GM04503 (cell line): ENCODE measurements around the gene ALB.
"Not testable (repeated sequence)": the region's sequence is repeated elsewhere in the genome, so short reads cannot be mapped to it uniquely, and the experiment has no call there.

Source experiments
- DNase-seq: peaks from one replicate; pipeline ENCODE4 v3.0.0-alpha.2; 2012; ENCODE audit warnings: low read depth

ALB gene

GRCh38 chr4:73404042-73404441 lies at the start of gene ALB:
TSS of gene ALB (plus strand) at chr4:73404287. CDS start at chr4:73404328, 41 bp downstream.
- DNase-seq, result no peak

- DNase-seq, result not testable (repeated sequence)
Measured at GRCh38 chr4:73357174-73357573, 46.9 kb upstream of the ALB start.

GRCh38 chr4:73369506-73370199 lies 34.4 kb upstream of the ALB start:
- not testable (repeated sequence) for DNase-seq

DNA sequence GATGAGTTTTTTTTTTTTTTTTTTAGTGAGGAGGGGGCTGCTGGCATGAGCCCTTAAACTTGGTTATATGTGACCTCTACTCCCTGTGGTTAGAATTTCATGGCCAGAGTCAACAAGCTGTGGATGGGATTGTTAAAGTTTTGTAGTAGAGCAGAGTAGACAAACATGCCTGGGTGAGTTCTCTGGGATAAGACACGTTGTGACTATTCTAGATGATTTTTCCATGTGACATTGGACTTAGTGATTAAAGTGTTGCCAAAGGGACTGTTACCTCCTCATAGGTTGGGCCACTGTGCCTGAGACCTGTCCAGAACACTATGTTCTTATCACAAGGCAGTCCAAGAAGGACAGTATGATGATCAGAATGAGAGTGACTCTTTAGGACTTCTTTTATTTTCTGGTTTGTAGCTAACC lies 28.8 kb upstream of the ALB start:
- no peak for DNase-seq

GRCh38 chr4:73376251-73376650 lies 27.8 kb upstream of the ALB start:
- DNase-seq, result no peak

- no peak for DNase-seq
Measured at GRCh38 chr4:73376976-73377375, 27.1 kb upstream of the ALB start.

- DNase-seq, result no peak
Measured at GRCh38 chr4:73378887-73379286, 25.2 kb upstream of the ALB start.

DNA sequence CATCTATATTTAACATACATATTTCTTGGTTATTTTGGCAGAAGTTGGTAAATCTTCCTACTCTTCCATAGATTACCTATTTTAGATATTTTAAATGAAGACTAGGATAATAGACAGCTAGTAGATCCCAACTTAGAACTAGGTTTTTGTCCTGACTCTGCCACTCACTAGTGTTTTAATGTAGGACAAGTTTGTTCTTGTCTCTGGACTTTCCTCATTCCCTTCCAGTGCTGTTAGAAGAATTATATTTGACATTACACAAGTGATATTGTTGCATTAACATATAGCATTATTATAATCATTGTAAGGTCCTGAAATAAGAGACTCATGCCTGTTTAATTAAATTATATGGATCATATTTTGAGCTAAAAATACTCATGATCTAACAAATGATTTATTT lies 24.1 kb upstream of the ALB start:
- no peak for DNase-seq

GRCh38 chr4:73381214-73381613 lies 22.9 kb upstream of the ALB start:
- DNase-seq, result no peak

DNA sequence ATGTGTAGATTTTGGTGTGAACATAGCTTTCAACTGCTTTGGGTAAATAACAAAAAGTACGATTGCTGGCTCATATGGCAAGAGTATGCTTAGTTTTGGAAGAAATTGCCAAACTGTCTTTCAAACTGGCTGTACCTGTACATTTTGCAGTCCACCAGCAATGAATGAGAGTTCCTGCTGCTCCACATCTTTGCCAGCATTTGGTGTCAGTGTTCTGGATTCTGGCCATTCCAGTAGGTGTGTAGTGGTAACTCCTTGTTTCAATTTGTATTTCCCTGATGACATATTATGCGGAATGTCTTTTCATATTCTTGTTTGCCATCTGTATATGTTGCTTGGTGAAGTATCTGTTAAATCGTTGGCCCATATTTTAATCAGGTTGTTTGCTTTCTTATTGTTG lies 20.6 kb upstream of the ALB start:
- DNase-seq, result no peak

- no peak for DNase-seq
Measured at GRCh38 chr4:73387552-73387951, 16.5 kb upstream of the ALB start.

- no peak for DNase-seq
Measured at GRCh38 chr4:73388887-73389286, 15.2 kb upstream of the ALB start.

DNA sequence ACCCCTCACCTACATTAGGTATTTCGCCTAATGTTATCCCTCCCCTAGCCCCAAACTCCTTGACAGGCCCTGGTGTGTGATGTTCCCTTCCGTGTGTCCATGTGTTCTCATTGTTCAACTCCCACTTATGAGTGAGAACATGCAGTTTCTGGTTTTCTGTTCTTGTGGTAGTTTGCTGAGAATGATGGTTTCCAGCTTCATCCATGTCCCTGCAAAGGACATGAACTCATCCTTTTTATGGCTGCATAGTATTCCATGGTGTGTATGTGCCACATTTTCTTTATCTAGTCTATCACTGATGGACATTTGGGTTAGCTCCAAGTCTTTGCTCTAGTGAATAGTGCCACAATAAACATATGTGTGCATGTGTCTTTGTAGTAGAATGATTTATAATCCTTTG lies 14.4 kb upstream of the ALB start:
- DNase-seq, result not testable (repeated sequence)

DNA sequence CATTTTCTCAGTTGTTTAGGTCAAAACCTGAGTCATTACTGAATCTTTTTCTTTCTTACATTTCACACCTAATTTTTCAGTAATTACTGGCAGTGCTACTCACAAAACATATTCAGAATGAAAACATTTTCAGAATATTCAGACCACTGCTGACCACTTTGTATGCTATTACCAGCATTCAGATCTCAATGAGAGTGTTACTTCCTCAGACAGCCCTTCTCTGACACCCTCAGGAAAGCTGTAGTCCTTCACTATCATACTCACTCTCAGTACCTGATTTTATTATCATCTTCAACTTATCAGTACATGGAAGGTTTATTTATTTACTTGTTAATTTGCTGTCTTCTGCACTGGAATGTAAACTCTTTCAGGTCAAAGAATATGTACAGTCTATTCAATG lies 12.3 kb upstream of the ALB start:
- no peak for DNase-seq

- DNase-seq, result no peak
Measured at GRCh38 chr4:73392936-73393335, 11.2 kb upstream of the ALB start.

- DNase-seq, result no peak
Measured at GRCh38 chr4:73396304-73396703, 7.8 kb upstream of the ALB start.

DNA sequence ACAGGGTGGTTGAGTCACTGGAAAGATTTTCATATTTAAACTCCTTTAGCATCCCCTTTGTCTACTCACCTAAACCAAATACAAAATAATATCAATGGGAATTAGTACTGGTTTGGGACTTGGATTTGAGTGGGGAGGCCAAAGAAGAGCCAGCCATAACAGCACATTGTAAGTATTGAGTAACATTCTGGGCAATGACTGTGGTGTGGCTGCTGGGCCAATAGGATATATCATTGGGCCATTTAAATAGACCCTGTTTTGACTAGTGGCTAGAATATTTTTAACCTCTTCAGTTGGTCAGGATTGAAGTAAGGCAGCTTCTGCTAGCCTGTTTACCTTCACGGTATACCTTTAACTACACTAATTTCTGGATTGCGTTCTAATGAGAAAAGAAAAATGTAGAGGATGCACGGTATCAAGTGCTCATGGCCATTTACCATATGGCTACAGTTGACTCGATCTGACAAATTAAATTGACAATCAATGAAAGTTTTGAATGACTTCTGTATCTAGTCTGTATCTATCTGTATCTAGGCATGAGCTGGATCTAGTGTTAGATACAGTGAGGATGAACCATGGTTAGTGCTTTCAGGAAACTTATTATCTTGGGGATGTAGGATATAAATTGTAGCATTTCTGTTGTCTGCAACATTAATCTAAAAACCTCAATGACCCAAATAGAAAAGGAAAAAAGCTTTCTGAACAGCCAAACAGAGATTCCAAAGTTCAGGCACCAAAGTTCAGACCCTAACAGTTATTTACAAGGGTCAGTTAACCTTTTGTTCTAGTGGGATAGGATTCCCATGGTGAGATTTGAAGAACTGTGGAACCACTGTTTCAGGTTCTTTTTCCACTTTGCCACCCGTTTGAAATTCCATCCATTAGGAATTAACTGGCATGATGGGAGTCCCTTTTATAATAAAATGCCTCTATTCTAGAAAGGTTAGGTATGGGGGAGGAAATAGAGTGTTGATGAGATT lies 6.8 kb upstream of the ALB start:
- no peak for DNase-seq

GRCh38 chr4:73401412-73401811 lies 2.7 kb upstream of the ALB start:
- DNase-seq, result no peak

GRCh38 chr4:73404457-73404856 lies 370 bp downstream of the ALB start:
- no peak for DNase-seq

- no peak for DNase-seq
Measured at GRCh38 chr4:73405138-73405537, 1.1 kb downstream of the ALB start.

DNA sequence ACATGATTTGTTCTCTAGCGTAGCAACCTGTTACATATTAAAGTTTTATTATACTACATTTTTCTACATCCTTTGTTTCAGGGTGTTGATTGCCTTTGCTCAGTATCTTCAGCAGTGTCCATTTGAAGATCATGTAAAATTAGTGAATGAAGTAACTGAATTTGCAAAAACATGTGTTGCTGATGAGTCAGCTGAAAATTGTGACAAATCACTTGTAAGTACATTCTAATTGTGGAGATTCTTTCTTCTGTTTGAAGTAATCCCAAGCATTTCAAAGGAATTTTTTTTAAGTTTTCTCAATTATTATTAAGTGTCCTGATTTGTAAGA lies 2.4 kb downstream of the ALB start:
- DNase-seq, result no peak

DNA sequence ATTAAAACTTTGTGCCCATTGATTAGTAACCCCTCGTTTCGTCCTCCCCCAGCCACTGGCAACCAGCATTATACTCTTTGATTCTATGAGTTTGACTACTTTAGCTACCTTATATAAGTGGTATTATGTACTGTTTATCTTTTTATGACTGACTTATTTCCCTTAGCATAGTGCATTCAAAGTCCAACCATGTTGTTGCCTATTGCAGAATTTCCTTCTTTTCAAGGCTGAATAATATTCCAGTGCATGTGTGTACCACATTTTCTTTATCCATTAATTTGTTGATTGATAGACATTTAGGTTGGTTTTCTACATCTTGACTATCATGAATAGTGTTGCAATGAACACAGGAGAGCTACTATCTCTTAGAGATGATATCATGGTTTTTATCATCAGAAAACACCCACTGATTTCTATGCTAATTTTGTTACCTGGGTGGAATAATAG lies 3.2 kb downstream of the ALB start:
- DNase-seq, result no peak

- DNase-seq, result no peak
Measured at GRCh38 chr4:73408181-73408867, 4.2 kb downstream of the ALB start.
